Heart left ventricle (tissue), 16 donors: ENCODE results near the gene SLN. TPM values are rescaled to one million over a fixed set of nuclear protein-coding genes. Genes with fewer than 3 reads are reported as not detected.

ENCODE experiments used
- ATAC-seq, 4 donors: fragments of 200-7000 bp; cut with Tn5 transposase; one replicate each; pipeline ENCODE4 v1.9.1; 2020 to 2022; ENCODE audit warnings: moderate library complexity in 4 of 4, mild to moderate bottlenecking in 3 of 4, moderate number of reproducible peaks in 1 of 4
- DNase-seq, 5 donors: peaks; one replicate each; pipeline ENCODE4 v3.0.0-alpha.2; 2020
- H3K27ac ChIP-seq, 12 donors: fragments of 200-600 bp; sonication (generic) in 4 of 12; one replicate each; pipeline versions ENCODE4 v1.5.0 to v1.8.0; 2016 to 2022; ENCODE audit warnings: mild to moderate bottlenecking in 2 of 12
- H3K27me3 ChIP-seq, 9 donors: fragments of 200-600 bp; sonication (generic) in 2 of 9; one replicate each; pipeline versions ENCODE4 v1.5.1 to v1.8.0; 2016 to 2022; ENCODE audit warnings: mild to moderate bottlenecking in 3 of 9
- H3K36me3 ChIP-seq, 9 donors: fragments of 200-600 bp; sonication (generic) in 2 of 9; one replicate each; pipeline versions ENCODE4 v1.5.0 to v1.8.0; 2018 to 2022; ENCODE audit warnings: mild to moderate bottlenecking in 2 of 9
- H3K4me1 ChIP-seq, 12 donors: fragments of 200-600 bp; sonication (generic) in 4 of 12; one replicate each; pipeline versions ENCODE4 v1.5.0 to v1.8.0; 2016 to 2022; ENCODE audit warnings: mild to moderate bottlenecking in 3 of 12
- H3K4me3 ChIP-seq, 12 donors: fragments of 200-600 bp; sonication (generic) in 4 of 12; one replicate each; pipeline versions ENCODE4 v1.5.0 to v1.8.0; 2017 to 2022; ENCODE audit warnings: mild to moderate bottlenecking in 9 of 12, moderate library complexity in 4 of 12
- H3K9me3 ChIP-seq, 12 donors: fragments of 200-600 bp; sonication (generic) in 4 of 12; one replicate each; pipeline versions ENCODE4 v1.5.0 to v1.8.0; 2016 to 2022; ENCODE audit warnings: mild to moderate bottlenecking in 1 of 12
- POLR2A ChIP-seq, 2 donors: fragments of 450-650 bp; IDR thresholded peaks; one replicate each; pipeline ENCODE4 v1.6.1; 2017; ENCODE audit warnings: antibody characterized with exemption in 2 of 2, mild to moderate bottlenecking in 2 of 2, moderate library complexity in 2 of 2
- WGBS, 4 donors: extraction: QIAGEN DNeasy Blood & Tissue Kit in 2 of 4; methylation state at CpG; one replicate each; pipeline versions ENCODE4 v1.1.5 to v1.1.7; 2013 to 2018; 5-methylcytosine and 5-hydroxymethylcytosine counted together
- intact Hi-C, 10 donors: fragments of 100-400 bp; cut with DNase I; formaldehyde crosslinking; loops; one replicate each; pipeline versions ENCODE4 v1.11.1 to v1.14.2; 2022
- polyA plus RNA-seq, 2 donors: library from polyadenylated mRNA; stranded (reverse); fragments of 200-250 nt; gene quantifications; one replicate each; pipeline ENCODE4 v1.2.3, GENCODE V29; 2013
- total RNA-seq, 9 donors: library from RNA; depleted of rRNA in 2 of 9; stranded (reverse); fragments of >200 nt in 2 of 9; fragmentation: NEBNext Ultra II Directional in 3 of 9; extraction: Animal tissue kit (Norgen Biotek cat#: 25700) in 3 of 9; gene quantifications; one replicate each; pipeline versions ENCODE4 v1.1.0 to v1.2.4, GENCODE V29; 2016 to 2023
- TF ChIP-seq, protein P1 (sequence below), 12 donors: fragments of 200-600 bp; sonication (generic) in 4 of 12; IDR thresholded peaks; one replicate each; pipeline versions ENCODE4 v1.5.0 to v1.8.0; 2018 to 2022; ENCODE audit warnings: antibody characterized with exemption in 12 of 12, mild to moderate bottlenecking in 5 of 12
- donor health status: ischemic (EF 13 %, LVEDD 7.1; RV severe dilation, severe dysfunction).
- donor health status: healthy with polysubstance abuse.
- donor health status: DM: no; HTN: yes; CAD: no.
- donor health status: DM: no; HTN: no; CAD: no.
- donor health status: ischemic (EF 25% LVEDD 6.9; RV normal size, moderate dysfunction).
- donor health status: ischemic (EF 25% LVEDD 5.7; RV mildly dilated, moderate dysfunction).
- donor health status: healthy.
- donor health status: DM: yes; HTN: yes; CAD: no.
- donor health status: ischemic (EF 35%, LVEDD 5.7; RV mildly dilated, moderate dysfunction).
- donor health status: nonischemic (EF 11% LVEDD 7.7; RV severe dilation, severe dysfunction).
- donor health status: DM: yes; HTN: yes; CAD: no.
- donor health status: PGD.
- donor health status: ischemic (EF 29% LVEDD 5.4; RV normal size, mild dysfunction).
- donor health status: nonischemic (EF 23%, LVEDD 6.1; RV moderate dilation, normal function).

Gene SLN
- total and polyA plus RNA-seq, 11 donors, result 1.1 to 64.8 (median 2.6) TPM

GRCh38 chr11:107676336-107677057 lies 35.4 kb downstream of the SLN start:
- Histone ChIP-seq H3K36me3 (no peaks in the 10 kb centered on the region), H3K4me1 (no peaks in the 10 kb centered on the region), H3K27me3 (no peaks in the 10 kb centered on the region), H3K27ac (no peak overlapping the region), H3K9me3 (no peaks in the 10 kb centered on the region), H3K4me3 (no peak overlapping the region)
- 74 to 82% (median 77%) methylated on average over 8 of the region's 8 CpGs for WGBS, 4 donors
- ATAC-seq (no peak), DNase-seq (no peak)
- intact Hi-C loops, result no loop called here
- TF ChIP-seq POLR2A (IDR thresholded peaks at IDR 0.05), result no peak
- TF ChIP-seq, protein P1, sequence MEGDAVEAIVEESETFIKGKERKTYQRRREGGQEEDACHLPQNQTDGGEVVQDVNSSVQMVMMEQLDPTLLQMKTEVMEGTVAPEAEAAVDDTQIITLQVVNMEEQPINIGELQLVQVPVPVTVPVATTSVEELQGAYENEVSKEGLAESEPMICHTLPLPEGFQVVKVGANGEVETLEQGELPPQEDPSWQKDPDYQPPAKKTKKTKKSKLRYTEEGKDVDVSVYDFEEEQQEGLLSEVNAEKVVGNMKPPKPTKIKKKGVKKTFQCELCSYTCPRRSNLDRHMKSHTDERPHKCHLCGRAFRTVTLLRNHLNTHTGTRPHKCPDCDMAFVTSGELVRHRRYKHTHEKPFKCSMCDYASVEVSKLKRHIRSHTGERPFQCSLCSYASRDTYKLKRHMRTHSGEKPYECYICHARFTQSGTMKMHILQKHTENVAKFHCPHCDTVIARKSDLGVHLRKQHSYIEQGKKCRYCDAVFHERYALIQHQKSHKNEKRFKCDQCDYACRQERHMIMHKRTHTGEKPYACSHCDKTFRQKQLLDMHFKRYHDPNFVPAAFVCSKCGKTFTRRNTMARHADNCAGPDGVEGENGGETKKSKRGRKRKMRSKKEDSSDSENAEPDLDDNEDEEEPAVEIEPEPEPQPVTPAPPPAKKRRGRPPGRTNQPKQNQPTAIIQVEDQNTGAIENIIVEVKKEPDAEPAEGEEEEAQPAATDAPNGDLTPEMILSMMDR (IDR thresholded peaks at IDR 0.05), result no peak

GRCh38 chr11:107675902-107676301 lies 36.0 kb downstream of the SLN start:
- H3K27ac ChIP-seq, result no peak overlapping the region
- DNase-seq (no peak), ATAC-seq (no peak)
- intact Hi-C loops, result no loop called here
- no peaks in the 10 kb centered on the region for H3K9me3 ChIP-seq
- H3K27me3 ChIP-seq, result no peaks in the 10 kb centered on the region
- WGBS, 4 donors, result 54 to 94% (median 72%) methylated on average over 2 of the region's 2 CpGs
- no peaks in the 10 kb centered on the region for H3K36me3 ChIP-seq
- TF ChIP-seq, protein P1 (IDR thresholded peaks at IDR 0.05), result no peak
- TF ChIP-seq POLR2A (IDR thresholded peaks at IDR 0.05), result no peak
- no peaks in the 10 kb centered on the region for H3K4me1 ChIP-seq
- no peak overlapping the region for H3K4me3 ChIP-seq

DNA sequence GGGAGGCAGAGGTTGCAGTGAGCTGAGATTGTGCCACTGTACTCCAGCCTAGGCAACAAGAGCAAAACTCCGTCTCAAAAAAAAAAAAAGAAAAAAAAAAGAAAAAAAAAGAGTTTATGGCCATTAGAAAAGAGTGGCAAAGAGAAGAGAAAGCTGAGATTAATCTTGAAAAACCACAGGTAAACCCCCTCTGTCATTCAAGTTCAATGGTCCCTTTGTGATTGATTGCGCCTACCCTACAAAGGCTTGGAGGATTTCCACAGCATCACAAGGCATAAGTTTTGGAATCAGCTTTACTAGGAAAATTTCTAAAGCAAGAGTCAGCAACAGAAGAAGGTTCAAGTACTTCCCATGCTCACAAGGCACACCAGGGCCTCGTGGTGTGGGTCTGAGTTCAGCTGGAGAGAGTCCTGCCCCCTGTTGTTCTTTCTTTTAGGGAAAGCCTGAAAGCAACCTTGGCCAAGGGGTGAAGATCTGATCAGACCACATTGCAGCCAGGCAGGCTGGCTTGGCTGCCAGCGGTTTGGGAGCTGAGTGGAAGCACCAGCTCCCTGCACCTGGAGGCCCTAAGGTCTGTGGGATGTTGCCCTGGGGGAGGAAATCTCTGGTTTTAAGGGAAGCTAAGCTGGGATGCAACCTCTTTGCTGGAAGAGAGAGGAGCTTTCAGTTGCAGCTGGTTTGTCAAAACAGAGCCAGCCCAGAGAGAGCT lies 41.8 kb downstream of the SLN start:
- DNase-seq, result no peak
- Histone ChIP-seq H3K27ac (no peak overlapping the region), H3K4me1 (no peaks in the 10 kb centered on the region), H3K9me3 (no peaks in the 10 kb centered on the region), H3K27me3 (no peaks in the 10 kb centered on the region), H3K4me3 (no peak overlapping the region), H3K36me3 (no peaks in the 10 kb centered on the region)
- TF ChIP-seq, protein P1 (IDR thresholded peaks at IDR 0.05), result no peak
- TF ChIP-seq POLR2A (IDR thresholded peaks at IDR 0.05), result no peak
- ATAC-seq, result no peak
- intact Hi-C loops, result no loop called here
- WGBS, 4 donors, result 61 to 69% (median 65%) methylated on average over 4 of the region's 4 CpGs

- ATAC-seq (no peak), DNase-seq (no peak)
- no peaks in the 10 kb centered on the region for H3K9me3 ChIP-seq
- H3K36me3 ChIP-seq, result no peaks in the 10 kb centered on the region
- H3K4me3 ChIP-seq, result no peak overlapping the region
- WGBS, 4 donors, result 88 to 90% (median 89%) methylated on average over 11 of the region's 11 CpGs
- intact Hi-C loops, result no loop called here
- H3K4me1 ChIP-seq, result no peaks in the 10 kb centered on the region
- TF ChIP-seq POLR2A (IDR thresholded peaks at IDR 0.05), result no peak
- TF ChIP-seq, protein P1 (IDR thresholded peaks at IDR 0.05), result no peak
- no peaks in the 10 kb centered on the region for H3K27me3 ChIP-seq
- no peak overlapping the region for H3K27ac ChIP-seq
Measured at GRCh38 chr11:107669191-107669740, 42.6 kb downstream of the SLN start.
